ENCODE data around the gene ADARB2. TPM values are rescaled to one million over a fixed set of nuclear protein-coding genes. Genes with fewer than 3 reads are reported as not detected.

ADARB2 gene
- total RNA-seq, 4 donors from 2014 or later: 0.32 to 1.6 (median 0.80) TPM

- Histone ChIP-seq H3K27ac (no peak overlapping the region), H3K9me3 (no peaks in the 10 kb centered on the region), H3K27me3 (no peaks in the 10 kb centered on the region), H3K4me1 (peaks cover 10% of the 10 kb centered on the region), H3K4me3 (no peak overlapping the region), H3K36me3 (no peaks in the 10 kb centered on the region)
- TF ChIP-seq POLR2AphosphoS5 (IDR thresholded peaks at IDR 0.05) (no peak), EP300 (IDR thresholded peaks at IDR 0.05) (no peak), POLR2A (IDR thresholded peaks at IDR 0.05) (no peak), CTCF (IDR thresholded peaks at IDR 0.05) (no peak)
- 95% methylated on average over 20 of the region's 20 CpGs for WGBS
- no peak for DNase-seq (ENCODE audit: low spot score in 2 of 2)
These were observed 138.8 kb downstream of the ADARB2 start for GRCh38 chr10:1598393-1599153.

- Histone ChIP-seq H3K36me3 (no peaks in the 10 kb centered on the region), H3K27ac (no peak overlapping the region), H3K9me3 (no peaks in the 10 kb centered on the region), H3K4me3 (no peak overlapping the region), H3K4me1 (peaks cover 10% of the 10 kb centered on the region), H3K27me3 (no peaks in the 10 kb centered on the region)
- 46% methylated on average over 1 of the region's 1 CpG for WGBS
- no peak for DNase-seq (ENCODE audit: low spot score in 2 of 2)
- TF ChIP-seq EP300 (IDR thresholded peaks at IDR 0.05): no peak
- TF ChIP-seq POLR2A (IDR thresholded peaks at IDR 0.05): no peak
- TF ChIP-seq CTCF (IDR thresholded peaks at IDR 0.05): no peak
- TF ChIP-seq POLR2AphosphoS5 (IDR thresholded peaks at IDR 0.05): no peak
These were observed 139.8 kb downstream of the ADARB2 start for GRCh38 chr10:1597370-1598146.

- no peak for DNase-seq (ENCODE audit: low spot score in 2 of 2)
- H3K4me3 ChIP-seq: no peak overlapping the region
- H3K4me1 ChIP-seq: peaks cover 10% of the 10 kb centered on the region
- WGBS: 85% methylated on average over 18 of the region's 18 CpGs
- H3K9me3 ChIP-seq: no peaks in the 10 kb centered on the region
- no peaks in the 10 kb centered on the region for H3K27me3 ChIP-seq
- H3K27ac ChIP-seq: no peak overlapping the region
- TF ChIP-seq CTCF (IDR thresholded peaks at IDR 0.05): no peak
- no peak for TF ChIP-seq POLR2AphosphoS5 (IDR thresholded peaks at IDR 0.05)
- TF ChIP-seq EP300 (IDR thresholded peaks at IDR 0.05): no peak
- TF ChIP-seq POLR2A (IDR thresholded peaks at IDR 0.05): no peak
- H3K36me3 ChIP-seq: no peaks in the 10 kb centered on the region
These were observed 140.7 kb downstream of the ADARB2 start for GRCh38 chr10:1596482-1597099.

- Histone ChIP-seq H3K27me3 (peaks cover 4% of the 10 kb centered on the region), H3K27ac (no peak overlapping the region), H3K4me3 (no peak overlapping the region), H3K4me1 (peaks cover 2% of the 10 kb centered on the region), H3K9me3 (no peaks in the 10 kb centered on the region), H3K36me3 (no peaks in the 10 kb centered on the region)
- DNase-seq (ENCODE audit: low spot score in 2 of 2): no peak
- 86% methylated on average over 5 of the region's 5 CpGs for WGBS
- no peak for TF ChIP-seq POLR2A (IDR thresholded peaks at IDR 0.05)
- no peak for TF ChIP-seq POLR2AphosphoS5 (IDR thresholded peaks at IDR 0.05)
- TF ChIP-seq CTCF (IDR thresholded peaks at IDR 0.05): no peak
- TF ChIP-seq EP300 (IDR thresholded peaks at IDR 0.05): no peak
These were observed 141.6 kb downstream of the ADARB2 start for GRCh38 chr10:1595726-1596125.

GRCh38 chr10:1595242-1595600 lies 142.1 kb downstream of the ADARB2 start:
- no peaks in the 10 kb centered on the region for H3K4me1 ChIP-seq
- WGBS: 88% methylated on average over 5 of the region's 6 CpGs
- DNase-seq (ENCODE audit: low spot score in 2 of 2): no peak
- TF ChIP-seq POLR2AphosphoS5 (IDR thresholded peaks at IDR 0.05): no peak
- no peak for TF ChIP-seq POLR2A (IDR thresholded peaks at IDR 0.05)
- TF ChIP-seq CTCF (IDR thresholded peaks at IDR 0.05): no peak
- no peak for TF ChIP-seq EP300 (IDR thresholded peaks at IDR 0.05)
- H3K27me3 ChIP-seq: peaks cover 4% of the 10 kb centered on the region
- no peak overlapping the region for H3K4me3 ChIP-seq
- no peaks in the 10 kb centered on the region for H3K36me3 ChIP-seq
- no peak overlapping the region for H3K27ac ChIP-seq
- H3K9me3 ChIP-seq: no peaks in the 10 kb centered on the region

All from suprapubic skin (tissue), 4 donors.